ENCODE measurements around the gene REEP1. TPM values are rescaled to one million over a fixed set of nuclear protein-coding genes. Genes with fewer than 3 reads are reported as not detected.

The REEP1 gene
- total RNA-seq, 1 donor: 0.36 TPM

DNA sequence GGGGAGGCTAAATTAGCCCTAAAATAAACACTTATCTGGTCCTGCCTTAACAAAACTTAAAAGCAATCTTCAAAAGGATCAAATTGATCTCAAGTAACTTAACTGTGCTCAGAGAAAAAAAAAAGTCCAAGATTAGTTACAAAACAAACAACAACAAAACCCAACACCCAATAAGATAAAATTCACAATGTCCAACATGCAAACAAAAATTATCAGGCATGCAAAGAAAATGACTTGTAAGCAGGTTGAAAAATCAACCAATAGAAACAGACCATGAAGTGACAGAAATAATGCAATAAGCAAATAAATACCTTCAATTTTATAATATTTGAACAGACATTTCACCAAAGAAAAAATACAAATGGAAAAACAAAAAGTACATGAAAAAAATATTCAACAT is 4.0 kb upstream of the REEP1 start:
- Histone ChIP-seq H4K20me1 (ENCODE audit: insufficient read depth, low read length) (no peaks in the 10 kb centered on the region), H3K36me3 (ENCODE audit: insufficient read depth, low read length) (no peaks in the 10 kb centered on the region), H3K4me2 (ENCODE audit: insufficient read depth, low read length) (no peak overlapping the region), H3K27me3 (ENCODE audit: insufficient read depth, low read length) (peaks cover 35% of the 10 kb centered on the region), H3K4me1 (ENCODE audit: insufficient read depth, low read length) (no peaks in the 10 kb centered on the region), H3K4me3 (ENCODE audit: insufficient read depth, low read length) (no peak overlapping the region), H2AFZ (ENCODE audit: low read length) (no peak overlapping the region), H3K27ac (ENCODE audit: low read depth, low read length) (no peak overlapping the region), H3K9me3 (ENCODE audit: low read depth, low read length) (no peaks in the 10 kb centered on the region), H3K79me2 (ENCODE audit: insufficient read depth, low read length) (no peaks in the 10 kb centered on the region)
- TF ChIP-seq, protein P1, sequence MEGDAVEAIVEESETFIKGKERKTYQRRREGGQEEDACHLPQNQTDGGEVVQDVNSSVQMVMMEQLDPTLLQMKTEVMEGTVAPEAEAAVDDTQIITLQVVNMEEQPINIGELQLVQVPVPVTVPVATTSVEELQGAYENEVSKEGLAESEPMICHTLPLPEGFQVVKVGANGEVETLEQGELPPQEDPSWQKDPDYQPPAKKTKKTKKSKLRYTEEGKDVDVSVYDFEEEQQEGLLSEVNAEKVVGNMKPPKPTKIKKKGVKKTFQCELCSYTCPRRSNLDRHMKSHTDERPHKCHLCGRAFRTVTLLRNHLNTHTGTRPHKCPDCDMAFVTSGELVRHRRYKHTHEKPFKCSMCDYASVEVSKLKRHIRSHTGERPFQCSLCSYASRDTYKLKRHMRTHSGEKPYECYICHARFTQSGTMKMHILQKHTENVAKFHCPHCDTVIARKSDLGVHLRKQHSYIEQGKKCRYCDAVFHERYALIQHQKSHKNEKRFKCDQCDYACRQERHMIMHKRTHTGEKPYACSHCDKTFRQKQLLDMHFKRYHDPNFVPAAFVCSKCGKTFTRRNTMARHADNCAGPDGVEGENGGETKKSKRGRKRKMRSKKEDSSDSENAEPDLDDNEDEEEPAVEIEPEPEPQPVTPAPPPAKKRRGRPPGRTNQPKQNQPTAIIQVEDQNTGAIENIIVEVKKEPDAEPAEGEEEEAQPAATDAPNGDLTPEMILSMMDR (IDR thresholded peaks at IDR 0.05; ENCODE audit: extremely low read depth, low read depth, low read length): no peak
- no peak for DNase-seq (ENCODE audit: insufficient read length, low spot score, missing footprints)

DNA sequence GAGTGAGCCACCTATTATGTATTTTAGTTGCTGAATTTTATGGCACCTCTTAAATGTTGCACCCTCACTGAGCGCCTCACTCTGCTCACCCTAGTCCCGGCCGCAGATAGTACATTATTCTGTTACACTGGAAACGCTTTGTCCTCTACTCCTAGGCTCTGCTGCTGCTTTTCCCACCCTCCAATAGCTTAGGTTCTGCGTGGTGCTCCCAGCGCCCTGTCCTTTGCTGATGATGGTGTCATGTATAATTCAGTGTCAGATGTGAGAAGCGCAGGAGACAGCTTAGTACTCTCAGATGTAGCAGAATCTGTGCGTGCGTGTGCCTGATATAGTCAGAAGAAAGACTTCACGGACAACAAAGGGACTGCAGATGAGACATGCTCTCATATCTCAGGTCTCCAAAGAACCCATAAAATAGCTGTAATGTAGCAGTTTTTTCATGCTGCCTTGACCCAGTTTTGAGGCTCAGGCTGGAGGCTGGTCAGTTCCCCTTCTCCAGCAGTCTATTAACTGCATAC is 1.4 kb upstream of the REEP1 start:
- H3K27me3 ChIP-seq (ENCODE audit: insufficient read depth, low read length): peaks cover 57% of the 10 kb centered on the region
- H3K4me3 ChIP-seq (ENCODE audit: insufficient read depth, low read length): no peak overlapping the region
- peak; percentile 68 for DNase-seq (ENCODE audit: insufficient read length, low spot score, missing footprints)
- no peaks in the 10 kb centered on the region for H3K36me3 ChIP-seq (ENCODE audit: insufficient read depth, low read length)
- no peak overlapping the region for H3K27ac ChIP-seq (ENCODE audit: low read depth, low read length)
- no peaks in the 10 kb centered on the region for H3K9me3 ChIP-seq (ENCODE audit: low read depth, low read length)
- TF ChIP-seq, protein P1 (IDR thresholded peaks at IDR 0.05; ENCODE audit: extremely low read depth, low read depth, low read length): no peak
- no peak overlapping the region for H3K4me2 ChIP-seq (ENCODE audit: insufficient read depth, low read length)
- H2AFZ ChIP-seq (ENCODE audit: low read length): no peak overlapping the region
- no peaks in the 10 kb centered on the region for H3K4me1 ChIP-seq (ENCODE audit: insufficient read depth, low read length)
- no peaks in the 10 kb centered on the region for H4K20me1 ChIP-seq (ENCODE audit: insufficient read depth, low read length)
- no peaks in the 10 kb centered on the region for H3K79me2 ChIP-seq (ENCODE audit: insufficient read depth, low read length)

DNA sequence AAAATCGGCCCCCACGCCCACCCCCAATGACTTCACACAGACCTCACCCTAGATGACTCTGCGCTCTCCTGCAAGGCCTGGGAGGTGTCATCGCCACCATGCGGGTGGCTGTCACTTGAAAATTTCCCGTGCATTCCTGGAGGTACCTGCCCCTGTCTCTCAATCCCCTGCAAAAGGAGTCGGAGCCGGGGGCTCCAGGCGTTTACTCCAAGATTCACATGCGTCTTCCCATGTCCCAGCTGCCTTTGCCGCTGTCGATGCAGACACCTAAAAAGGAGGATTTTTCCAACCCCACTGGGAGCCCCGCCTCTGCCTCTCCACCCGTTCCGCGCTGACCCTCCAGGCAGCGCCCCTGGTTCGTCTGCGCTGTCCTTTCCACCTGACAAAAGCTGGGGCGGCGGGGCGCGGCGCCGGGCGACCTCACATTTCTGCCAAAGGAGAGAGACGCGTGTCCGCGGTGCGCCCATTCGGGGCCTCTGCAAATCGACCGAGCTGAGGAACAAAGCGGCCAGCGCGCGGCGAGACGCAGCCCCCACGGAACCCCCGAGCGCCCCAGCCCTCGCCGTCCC is 667 bp downstream of the REEP1 start:
- no peak overlapping the region for H3K27ac ChIP-seq (ENCODE audit: low read depth, low read length)
- H2AFZ ChIP-seq (ENCODE audit: low read length): no peak overlapping the region
- H3K36me3 ChIP-seq (ENCODE audit: insufficient read depth, low read length): no peaks in the 10 kb centered on the region
- no peaks in the 10 kb centered on the region for H3K79me2 ChIP-seq (ENCODE audit: insufficient read depth, low read length)
- no peaks in the 10 kb centered on the region for H3K4me1 ChIP-seq (ENCODE audit: insufficient read depth, low read length)
- TF ChIP-seq, protein P1 (IDR thresholded peaks at IDR 0.05; ENCODE audit: extremely low read depth, low read depth, low read length): no peak
- H3K9me3 ChIP-seq (ENCODE audit: low read depth, low read length): no peaks in the 10 kb centered on the region
- H3K4me2 ChIP-seq (ENCODE audit: insufficient read depth, low read length): no peak overlapping the region
- DNase-seq (ENCODE audit: insufficient read length, low spot score, missing footprints): no peak
- H3K27me3 ChIP-seq (ENCODE audit: insufficient read depth, low read length): peaks cover 73% of the 10 kb centered on the region
- no peaks in the 10 kb centered on the region for H4K20me1 ChIP-seq (ENCODE audit: insufficient read depth, low read length)
- peak overlapping the region; percentile 22 for H3K4me3 ChIP-seq (ENCODE audit: insufficient read depth, low read length)

DNA sequence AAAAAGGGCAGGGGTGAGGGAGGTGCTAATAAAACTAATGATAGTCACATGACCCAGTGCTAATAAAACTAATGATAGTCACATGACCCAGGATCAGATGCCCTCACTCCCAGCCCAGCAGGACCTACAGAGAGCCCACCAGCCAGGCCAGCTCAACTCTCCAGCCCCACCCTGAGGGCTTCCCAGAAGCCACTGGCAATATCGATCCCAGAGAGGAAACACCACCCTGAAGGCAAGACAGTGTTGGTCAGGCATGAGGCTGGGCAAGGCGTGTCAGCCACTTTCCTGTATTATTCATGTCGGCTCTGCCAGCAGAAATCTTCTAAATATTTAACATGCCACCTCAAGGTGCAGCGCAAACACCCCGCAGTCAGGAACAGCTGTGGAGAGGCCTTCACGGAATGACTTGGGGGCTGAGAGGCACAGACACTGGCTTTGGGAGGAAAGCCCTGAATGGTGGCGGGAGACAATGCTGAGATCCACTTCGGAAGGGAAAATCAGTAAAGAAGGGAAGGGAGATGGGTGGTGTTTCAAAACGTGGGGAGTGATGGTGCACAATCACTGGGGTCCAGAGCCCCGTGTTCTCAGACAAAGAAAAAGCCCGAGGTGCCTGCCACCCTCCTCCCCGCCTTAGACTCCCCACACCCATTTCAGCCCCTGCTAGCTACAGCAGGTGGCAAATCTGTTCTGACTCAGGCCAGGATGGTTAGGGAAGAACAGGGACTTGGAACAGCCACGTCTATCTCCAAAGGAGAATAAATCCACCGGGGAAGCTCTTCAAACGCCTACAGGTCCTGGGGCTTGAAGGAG is 1.4 kb downstream of the REEP1 start:
- Histone ChIP-seq H3K79me2 (ENCODE audit: insufficient read depth, low read length) (no peaks in the 10 kb centered on the region), H3K36me3 (ENCODE audit: insufficient read depth, low read length) (no peaks in the 10 kb centered on the region), H3K4me2 (ENCODE audit: insufficient read depth, low read length) (no peak overlapping the region), H3K4me3 (ENCODE audit: insufficient read depth, low read length) (no peak overlapping the region), H3K27me3 (ENCODE audit: insufficient read depth, low read length) (peaks cover 71% of the 10 kb centered on the region), H3K27ac (ENCODE audit: low read depth, low read length) (no peak overlapping the region), H3K4me1 (ENCODE audit: insufficient read depth, low read length) (no peaks in the 10 kb centered on the region), H2AFZ (ENCODE audit: low read length) (no peak overlapping the region), H4K20me1 (ENCODE audit: insufficient read depth, low read length) (no peaks in the 10 kb centered on the region), H3K9me3 (ENCODE audit: low read depth, low read length) (no peaks in the 10 kb centered on the region)
- TF ChIP-seq, protein P1 (IDR thresholded peaks at IDR 0.05; ENCODE audit: extremely low read depth, low read depth, low read length): no peak
- peak; percentile 76 for DNase-seq (ENCODE audit: insufficient read length, low spot score, missing footprints)

All from osteoblast (primary cell).